Measurements from ENCODE around the gene TMA7.

The TMA7 gene

GRCh38 chr3:48466386-48467109 lies 26.5 kb downstream of the TMA7 start:
- Histone ChIP-seq H3K36me3 (replicated peaks; ENCODE audit: insufficient read depth, low read length) (no peaks in the 10 kb centered on the region), H3K4me3 (ENCODE audit: low read length) (peak overlapping the region; percentile 91), H3K79me2 (ENCODE audit: low read length) (peaks cover 54% of the 10 kb centered on the region), H3K9ac (ENCODE audit: low read length) (peak overlapping the region; percentile 93), H3K27ac (ENCODE audit: low read length) (peak overlapping the region; percentile 84), H3F3A (ENCODE audit: insufficient read depth, low read length) (peaks cover 2% of the 10 kb centered on the region; the same call in 1 of the 2 replicates), H4K20me1 (ENCODE audit: insufficient read depth, low read length) (no peaks in the 10 kb centered on the region), H3K4me2 (ENCODE audit: low read depth, low read length) (peak overlapping the region; percentile 94), H3K27me3 (replicated peaks; ENCODE audit: insufficient read depth, low read length) (no peaks in the 10 kb centered on the region), H2AFZ (ENCODE audit: low read length) (peak overlapping the region; percentile 75; the same call in 1 of the 2 replicates), H3K9me3 (replicated peaks; ENCODE audit: insufficient read depth, low read length) (no peaks in the 10 kb centered on the region), H3K9me2 (replicated peaks; ENCODE audit: insufficient read depth, low read length) (no peaks in the 10 kb centered on the region), H3K4me1 (ENCODE audit: low read length) (peaks cover 21% of the 10 kb centered on the region)
- no peak for TF ChIP-seq CTCF (IDR thresholded peaks at IDR 0.05; ENCODE audit: low read length)
- peak; percentile 62 for DNase-seq

- no peak for DNase-seq
- TF ChIP-seq EZH2phosphoT487 (IDR thresholded peaks at IDR 0.05; ENCODE audit: low read length) (no peak), CTCF (IDR thresholded peaks at IDR 0.05; ENCODE audit: low read length) (no peak), EZH2 (optimal IDR thresholded peaks at IDR 0.05; ENCODE audit: low read depth, low read length) (no peak)
- H3K4me3 ChIP-seq (ENCODE audit: low read length) = peak overlapping the region; percentile 91
Measured at GRCh38 chr3:48467110-48467454, 27.0 kb downstream of the TMA7 start.

GRCh38 chr3:48467473-48468267 lies 27.6 kb downstream of the TMA7 start:
- Histone ChIP-seq H3K9ac (ENCODE audit: low read length) (peak overlapping the region; percentile 93; the same call in 1 of the 2 replicates), H3K79me2 (ENCODE audit: low read length) (peaks cover 63% of the 10 kb centered on the region), H4K20me1 (ENCODE audit: insufficient read depth, low read length) (no peaks in the 10 kb centered on the region), H3K4me3 (ENCODE audit: low read length) (peak overlapping the region; percentile 91), H3K4me2 (ENCODE audit: low read depth, low read length) (peak overlapping the region; percentile 94), H3K27ac (ENCODE audit: low read length) (peak overlapping the region; percentile 11; the same call in 1 of the 2 replicates), H3K27me3 (replicated peaks; ENCODE audit: insufficient read depth, low read length) (no peaks in the 10 kb centered on the region), H3F3A (ENCODE audit: insufficient read depth, low read length) (peaks cover 7% of the 10 kb centered on the region; the same call in 1 of the 2 replicates), H3K4me1 (ENCODE audit: low read length) (peaks cover 21% of the 10 kb centered on the region), H3K9me2 (replicated peaks; ENCODE audit: insufficient read depth, low read length) (no peaks in the 10 kb centered on the region), H2AFZ (ENCODE audit: low read length) (no peak overlapping the region), H3K9me3 (replicated peaks; ENCODE audit: insufficient read depth, low read length) (no peaks in the 10 kb centered on the region), H3K36me3 (replicated peaks; ENCODE audit: insufficient read depth, low read length) (no peaks in the 10 kb centered on the region)
- no peak for DNase-seq
- TF ChIP-seq EZH2phosphoT487 (IDR thresholded peaks at IDR 0.05; ENCODE audit: low read length) (no peak), EZH2 (optimal IDR thresholded peaks at IDR 0.05; ENCODE audit: low read depth, low read length) (no peak), CTCF (IDR thresholded peaks at IDR 0.05; ENCODE audit: low read length) (no peak)

More at GRCh38 chr3:48467110-48467454, 27.0 kb downstream of the TMA7 start:
- peaks cover 21% of the 10 kb centered on the region for H3K4me1 ChIP-seq (ENCODE audit: low read length)
- H3F3A ChIP-seq (ENCODE audit: insufficient read depth, low read length) = peaks cover 3% of the 10 kb centered on the region; the same call in 1 of the 2 replicates
- H3K9me3 ChIP-seq (replicated peaks; ENCODE audit: insufficient read depth, low read length) = no peaks in the 10 kb centered on the region
- H3K27me3 ChIP-seq (replicated peaks; ENCODE audit: insufficient read depth, low read length) = no peaks in the 10 kb centered on the region
- peak overlapping the region; percentile 93 for H3K9ac ChIP-seq (ENCODE audit: low read length)
- H3K36me3 ChIP-seq (replicated peaks; ENCODE audit: insufficient read depth, low read length) = no peaks in the 10 kb centered on the region
- no peak overlapping the region for H2AFZ ChIP-seq (ENCODE audit: low read length)
- H3K79me2 ChIP-seq (ENCODE audit: low read length) = peaks cover 60% of the 10 kb centered on the region
- H3K9me2 ChIP-seq (replicated peaks; ENCODE audit: insufficient read depth, low read length) = no peaks in the 10 kb centered on the region
- H3K27ac ChIP-seq (ENCODE audit: low read length) = peak overlapping the region; percentile 84; the same call in 1 of the 2 replicates
- peak overlapping the region; percentile 94 for H3K4me2 ChIP-seq (ENCODE audit: low read depth, low read length)
- H4K20me1 ChIP-seq (ENCODE audit: insufficient read depth, low read length) = no peaks in the 10 kb centered on the region
